ENCODE measurements around the gene BDH1.
"Not testable (repeated sequence)": the region's sequence is repeated elsewhere in the genome, so short reads cannot be mapped to it uniquely, and the experiment has no call there.

The BDH1 gene

GRCh38 chr3:197485143-197485542 is 70.6 kb downstream of the BDH1 start:
- no peak for DNase-seq (ENCODE audit: low spot score)

GRCh38 chr3:197484204-197484901 is 71.4 kb downstream of the BDH1 start:
- DNase-seq (ENCODE audit: low spot score) = no peak

- DNase-seq (ENCODE audit: low spot score) = no peak
Observed at GRCh38 chr3:197482001-197482400, 73.8 kb downstream of the BDH1 start.

DNA sequence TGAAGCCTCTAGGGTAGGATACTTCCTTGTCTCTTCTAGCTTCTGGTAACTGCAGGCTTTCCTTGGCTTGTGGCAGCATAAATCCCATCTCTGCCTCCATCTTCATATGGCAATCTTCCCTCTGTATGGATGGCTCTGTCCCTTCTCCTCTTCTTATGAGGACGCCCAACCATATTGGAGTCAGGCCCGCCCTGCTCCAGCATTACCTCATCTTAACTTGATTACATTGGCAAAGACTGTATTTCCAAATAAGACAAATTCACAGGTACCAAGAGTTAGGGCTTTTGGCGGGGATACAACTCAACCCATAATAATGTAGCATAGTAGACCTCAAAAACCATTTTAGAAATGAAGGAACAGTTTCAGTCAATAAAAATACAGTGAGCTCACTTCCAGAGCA is 75.4 kb downstream of the BDH1 start:
- DNase-seq (ENCODE audit: low spot score) = no peak

- peak; percentile 47 for DNase-seq (ENCODE audit: low spot score)
Observed at GRCh38 chr3:197478746-197479668, 76.8 kb downstream of the BDH1 start.

DNA sequence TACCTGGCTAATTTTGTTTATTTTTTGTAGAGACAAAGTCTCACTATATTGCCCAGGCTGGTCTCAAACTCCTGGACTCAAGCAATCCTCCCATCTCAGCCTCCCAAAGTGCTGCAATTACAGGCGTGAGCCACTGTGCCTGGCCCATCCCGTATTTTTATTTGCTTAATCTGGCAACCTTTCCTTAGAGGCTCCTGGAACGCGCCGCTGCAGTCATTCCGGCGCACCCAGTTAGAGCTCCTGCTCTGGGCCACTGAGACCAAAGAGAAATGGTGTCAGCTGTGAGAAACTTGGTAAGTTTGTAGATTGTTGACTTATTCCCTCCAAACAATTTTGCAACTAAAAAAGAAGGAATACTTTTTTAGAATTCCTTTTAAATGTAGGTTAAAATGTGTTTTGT is 78.0 kb downstream of the BDH1 start:
- not testable (repeated sequence) for DNase-seq (ENCODE audit: low spot score)

DNA sequence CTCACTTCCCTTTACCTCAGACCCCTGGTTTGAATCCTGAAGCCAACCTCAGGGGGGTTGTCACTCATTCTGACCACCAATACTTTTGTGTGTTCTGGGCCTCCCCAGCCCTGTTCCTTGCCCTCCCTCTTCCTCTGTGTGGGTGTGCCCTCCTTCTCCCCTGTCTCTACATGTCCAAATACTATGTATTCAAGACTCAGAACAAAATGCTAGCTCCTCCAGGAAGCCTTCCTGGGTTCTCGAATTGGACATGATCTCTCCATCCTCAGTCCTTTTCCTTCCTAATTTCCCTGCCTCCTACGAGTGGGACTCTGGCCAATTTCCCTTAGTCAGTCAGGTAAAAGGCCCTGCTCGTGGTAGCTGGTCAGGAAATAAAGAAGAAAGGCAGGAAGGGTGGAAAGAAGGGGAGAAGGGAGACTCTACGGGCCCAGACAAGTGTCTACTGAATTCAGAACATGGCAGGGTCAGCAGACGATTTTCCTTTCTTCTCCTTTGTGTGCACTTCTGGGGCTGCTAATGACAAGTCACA is 79.7 kb downstream of the BDH1 start:
- DNase-seq (ENCODE audit: low spot score) = no peak

GRCh38 chr3:197475514-197475913 is 80.3 kb downstream of the BDH1 start:
- DNase-seq (ENCODE audit: low spot score) = no peak

GRCh38 chr3:197472151-197472550 is 83.6 kb downstream of the BDH1 start:
- DNase-seq (ENCODE audit: low spot score) = no peak

DNA sequence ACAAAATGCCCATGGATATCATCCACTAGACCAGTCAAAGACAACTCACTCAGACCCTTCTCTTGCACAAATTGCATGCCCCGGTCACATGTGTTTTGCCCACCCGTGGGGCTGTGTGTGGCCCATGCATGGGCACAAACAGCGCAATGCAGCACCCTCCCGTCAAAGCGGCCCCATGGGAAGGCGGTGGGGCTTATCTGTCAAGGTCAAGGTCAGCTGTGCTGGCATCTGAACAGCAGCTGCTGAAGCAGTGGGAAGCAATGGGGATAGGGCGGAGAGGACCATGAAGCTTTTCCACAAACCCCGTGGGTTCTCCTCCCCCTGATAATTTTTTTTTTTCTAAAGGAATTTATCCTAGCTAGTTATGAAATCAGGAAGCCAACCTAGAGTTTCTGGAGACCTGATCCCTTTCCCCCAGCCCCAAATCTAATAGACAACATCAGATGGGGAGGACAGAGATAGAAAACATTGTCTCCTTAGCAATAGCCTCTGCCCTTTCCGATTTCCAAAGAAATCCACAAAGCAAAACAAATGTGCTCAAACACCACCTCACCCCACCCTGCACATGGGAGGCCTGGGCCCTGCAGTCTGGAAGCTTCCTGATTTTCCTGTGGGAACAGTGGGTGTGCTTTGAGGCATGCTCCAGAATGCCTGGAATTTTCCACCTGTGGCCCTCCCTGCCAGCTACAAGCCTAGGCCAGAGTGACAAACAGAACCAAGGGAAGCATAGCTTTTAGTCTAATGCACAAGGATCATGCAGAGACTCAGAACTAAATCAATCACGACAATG is 84.4 kb downstream of the BDH1 start:
- DNase-seq (ENCODE audit: low spot score) = no peak

DNA sequence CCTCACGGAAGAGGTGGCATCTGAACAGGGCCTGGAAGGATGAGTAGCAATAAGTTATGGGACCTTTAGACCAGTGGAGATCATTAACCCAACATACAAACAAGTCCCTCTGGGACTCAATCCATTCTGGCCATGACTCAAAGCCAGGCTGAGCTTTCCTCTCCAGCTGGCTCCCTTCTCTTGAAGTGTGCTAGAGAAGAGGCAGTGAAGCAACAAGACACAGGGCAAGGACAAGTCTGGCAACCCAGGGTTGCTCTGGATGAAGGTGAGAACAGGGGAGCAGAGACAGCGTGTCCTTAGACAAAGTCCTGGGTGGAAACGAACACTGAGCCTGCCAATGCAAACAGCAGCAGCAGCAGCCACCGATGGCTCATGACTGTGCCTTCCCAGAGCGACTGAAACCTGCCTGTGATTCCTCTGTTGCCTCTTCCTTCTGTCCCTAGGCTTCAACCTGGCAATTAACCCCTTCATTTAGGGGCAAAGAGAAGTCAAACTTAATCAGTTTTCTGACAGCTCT is 86.8 kb downstream of the BDH1 start:
- DNase-seq (ENCODE audit: low spot score) = no peak

GRCh38 chr3:197468167-197468566 is 87.6 kb downstream of the BDH1 start:
- no peak for DNase-seq (ENCODE audit: low spot score)

DNA sequence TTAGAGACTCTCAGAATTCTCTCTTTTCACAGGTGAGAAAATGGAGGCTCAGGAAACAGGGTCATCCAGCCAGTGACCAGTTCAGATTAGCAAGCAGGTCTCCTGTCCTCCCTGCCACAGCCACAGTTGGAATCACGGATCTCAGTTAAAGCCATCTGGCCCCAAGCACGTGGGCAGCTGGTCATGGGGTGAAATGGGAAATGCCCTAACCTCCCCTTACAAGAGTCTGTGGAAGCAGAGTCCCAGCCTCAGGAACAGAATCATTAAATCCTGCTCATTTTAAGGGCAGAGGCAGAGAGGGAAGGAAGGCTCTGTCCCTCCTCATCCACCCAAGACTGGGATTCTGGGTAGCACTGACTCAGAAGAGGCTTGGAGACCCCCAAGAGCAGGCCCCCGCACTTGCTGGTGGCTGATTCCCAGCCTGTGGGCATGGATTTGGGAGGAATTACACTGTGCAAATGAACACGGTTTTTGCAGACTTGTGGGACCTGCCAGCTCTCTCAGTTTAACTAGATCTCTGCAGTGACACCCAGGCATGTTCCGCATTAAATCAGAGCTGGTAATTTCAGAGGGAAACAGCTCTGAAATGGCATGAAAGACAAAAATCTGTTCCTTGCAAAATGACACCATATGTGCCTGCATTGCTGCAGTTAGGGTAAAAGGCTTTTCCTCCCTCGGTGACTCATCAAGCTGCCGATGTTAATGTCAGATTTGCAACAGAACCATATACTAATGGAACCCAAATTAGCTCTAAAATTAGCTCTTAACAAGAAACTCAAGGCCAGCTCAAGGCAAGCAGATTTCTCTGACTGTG is 89.0 kb downstream of the BDH1 start:
- peak; percentile 78 for DNase-seq (ENCODE audit: low spot score)

DNA sequence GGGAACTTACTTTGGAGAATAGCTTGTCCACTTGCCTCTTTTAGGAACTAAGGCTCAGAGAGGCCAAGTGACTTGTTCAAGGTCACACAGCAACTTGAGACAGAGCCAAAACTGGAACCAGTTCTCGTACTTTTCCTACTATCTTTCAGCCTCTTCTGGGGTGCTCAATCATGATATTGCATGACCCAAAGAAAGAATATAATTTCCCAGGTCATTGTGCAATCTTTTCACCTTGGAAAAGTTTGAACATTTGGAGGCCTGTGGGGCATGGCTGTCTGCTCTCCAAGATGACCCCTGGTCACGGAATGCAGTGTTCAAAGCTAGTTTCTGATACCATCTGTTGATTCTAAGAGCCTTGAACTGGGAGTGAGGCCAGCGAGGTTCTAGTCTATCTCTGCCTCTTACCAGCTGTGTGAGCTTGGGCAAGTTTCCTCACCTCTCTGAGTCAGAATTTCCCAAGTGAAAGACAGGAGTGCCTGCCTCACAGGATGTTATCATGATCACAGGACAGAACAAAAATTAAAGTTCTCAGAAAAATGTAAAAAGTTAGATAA is 89.7 kb downstream of the BDH1 start:
- no peak for DNase-seq (ENCODE audit: low spot score)

GRCh38 chr3:197465197-197465995 is 90.4 kb downstream of the BDH1 start:
- DNase-seq (ENCODE audit: low spot score) = no peak

GRCh38 chr3:197464794-197465193 is 91.0 kb downstream of the BDH1 start:
- no peak for DNase-seq (ENCODE audit: low spot score)

DNA sequence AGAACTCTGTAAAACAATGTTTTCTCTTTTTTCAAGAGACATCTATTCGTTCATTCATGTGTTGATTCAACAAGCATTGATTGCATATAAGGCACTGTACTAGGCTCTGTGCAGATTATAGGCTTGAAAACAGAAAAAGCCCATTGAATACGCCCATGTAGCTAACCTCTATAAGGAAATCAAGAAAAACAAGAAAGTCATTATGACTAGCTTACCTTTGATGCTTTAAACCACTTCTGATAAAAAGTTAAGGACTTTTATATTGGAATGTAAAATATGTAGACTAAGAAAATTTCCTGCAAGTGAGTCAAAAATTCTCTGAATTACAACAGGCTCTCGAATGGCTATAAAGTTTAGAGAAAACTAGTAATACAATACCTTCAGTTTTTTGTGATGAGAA is 92.5 kb downstream of the BDH1 start:
- peak; percentile 11 for DNase-seq (ENCODE audit: low spot score)

DNA sequence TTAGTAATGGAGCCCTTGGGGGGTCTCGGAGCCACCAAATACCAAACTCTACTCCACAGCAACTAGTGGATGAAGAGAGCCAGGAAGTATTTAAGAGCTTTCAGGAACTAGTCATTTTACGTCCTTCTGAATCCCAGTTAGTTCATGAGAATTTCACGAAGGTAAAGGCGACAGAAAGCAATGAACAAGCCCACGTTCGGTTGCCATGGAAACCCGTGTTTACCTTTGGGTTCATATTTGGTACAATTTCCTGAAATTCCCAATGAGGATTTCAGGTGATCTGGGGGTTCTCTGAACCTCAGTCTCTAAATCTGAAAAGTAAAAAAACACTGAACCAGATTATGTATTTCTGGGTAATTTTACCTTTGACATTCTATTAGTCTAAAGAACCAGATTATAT is 93.0 kb downstream of the BDH1 start:
- no peak for DNase-seq (ENCODE audit: low spot score)

- DNase-seq (ENCODE audit: low spot score) = no peak
Observed at GRCh38 chr3:197460639-197461038, 95.1 kb downstream of the BDH1 start.

DNA sequence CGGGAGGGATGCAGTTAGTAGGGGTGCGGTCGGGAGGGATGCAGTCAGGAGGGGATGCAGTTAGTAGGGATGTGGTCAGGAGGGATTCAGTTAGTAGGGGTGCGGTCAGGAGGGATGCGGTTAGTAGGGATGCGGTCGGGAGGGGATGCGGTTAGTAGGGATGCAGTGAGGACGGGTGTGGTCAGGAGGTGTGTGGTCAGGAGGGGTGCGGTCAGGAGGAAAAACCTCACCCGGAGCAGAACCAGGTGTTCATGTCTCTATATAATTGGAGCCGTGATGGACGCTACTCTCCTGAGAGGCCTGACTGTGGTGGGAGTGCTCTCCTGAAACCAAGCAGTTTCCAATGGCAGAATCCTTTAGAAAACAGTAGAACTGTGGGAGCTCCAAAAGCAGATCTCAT is 95.8 kb downstream of the BDH1 start:
- DNase-seq (ENCODE audit: low spot score) = no peak
